SW480 (cell line): ENCODE data around the gene CACNA2D3.
"Not testable (repeated sequence)": the region's sequence is repeated elsewhere in the genome, so short reads cannot be mapped to it uniquely, and the experiment has no call there.

ENCODE experiments used
- DNase-seq: peaks from one replicate; pipeline ENCODE4 v3.0.0-alpha.2; 2016; ENCODE audit warnings: low spot score

Gene CACNA2D3

DNA sequence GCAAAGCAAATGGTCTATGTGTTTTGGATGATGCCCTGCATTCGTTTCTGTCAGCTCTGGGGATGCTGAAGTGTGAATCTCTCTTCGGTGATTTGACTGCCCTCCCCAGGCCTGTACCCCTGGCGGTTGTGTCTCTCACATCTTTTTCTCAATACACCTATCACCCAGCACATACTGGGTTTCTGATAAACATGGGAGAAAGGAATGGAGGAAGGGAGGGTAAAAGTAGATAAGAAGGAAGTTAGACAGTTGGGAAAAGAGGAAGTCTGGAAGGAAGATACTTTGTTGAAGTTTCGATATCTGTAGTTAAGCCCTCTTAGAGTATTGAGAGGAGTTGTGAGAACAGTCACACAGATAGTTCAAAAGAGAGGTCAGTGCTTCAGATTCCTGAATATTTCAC is 841.3 kb downstream of the CACNA2D3 start:
- no peak for DNase-seq

DNA sequence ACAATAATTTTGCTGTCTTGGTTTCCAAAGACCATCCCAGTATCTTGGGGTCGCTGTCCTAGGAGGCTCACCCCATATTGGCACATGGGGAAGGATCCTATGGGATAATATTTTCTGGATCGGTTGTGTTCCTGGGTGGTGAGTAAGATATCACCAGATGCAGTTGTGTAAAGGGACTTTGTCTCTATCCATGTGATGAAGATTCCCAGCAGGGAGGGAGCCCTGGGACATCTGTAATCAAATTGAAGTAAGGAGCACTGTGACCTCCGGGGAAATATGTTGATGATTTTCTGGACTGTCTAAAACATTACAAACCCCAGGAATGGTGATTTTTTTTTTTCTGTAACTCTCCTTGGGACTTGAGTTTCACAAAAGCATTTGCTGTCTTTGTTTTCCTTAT is 841.7 kb downstream of the CACNA2D3 start:
- no peak for DNase-seq

DNA sequence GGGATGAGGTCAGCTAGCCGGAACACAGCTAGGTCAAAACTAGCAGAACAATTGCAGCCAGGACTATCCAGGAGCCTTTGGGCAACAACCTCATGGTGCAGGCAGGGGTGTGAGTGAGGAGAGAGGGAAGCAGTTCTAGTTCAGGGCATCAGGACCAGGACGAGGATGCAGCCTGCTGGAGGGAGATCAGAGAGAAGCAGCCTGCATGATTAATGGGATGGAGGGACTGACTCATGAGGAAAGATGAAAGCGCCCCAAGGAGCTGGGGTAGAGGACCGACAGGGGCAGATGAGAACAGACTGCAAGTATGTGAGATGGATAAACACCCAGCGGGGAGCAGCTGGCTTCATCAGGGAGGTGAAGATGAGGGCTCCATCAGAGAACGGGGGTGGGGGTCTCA is 843.4 kb downstream of the CACNA2D3 start:
- DNase-seq, result no peak

DNA sequence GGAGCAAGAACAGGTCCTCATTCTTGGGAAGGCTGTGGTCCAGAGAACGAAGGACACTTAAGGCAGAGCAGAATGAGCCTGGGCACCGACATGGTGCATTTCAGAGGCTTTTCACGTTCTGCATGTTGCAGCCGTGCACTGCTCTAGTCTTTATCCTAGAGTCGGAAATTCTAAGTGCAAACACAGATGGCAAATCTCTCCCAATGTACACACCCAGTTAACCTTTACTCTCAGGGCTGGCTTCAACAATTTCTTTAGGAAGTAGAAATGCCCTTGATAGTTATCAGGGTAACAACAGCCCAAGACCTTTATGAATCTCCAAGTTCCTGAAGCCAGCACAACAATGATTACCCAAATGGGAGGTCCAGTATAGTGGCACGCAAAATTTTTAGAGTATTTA is 844.6 kb downstream of the CACNA2D3 start:
- no peak for DNase-seq

DNA sequence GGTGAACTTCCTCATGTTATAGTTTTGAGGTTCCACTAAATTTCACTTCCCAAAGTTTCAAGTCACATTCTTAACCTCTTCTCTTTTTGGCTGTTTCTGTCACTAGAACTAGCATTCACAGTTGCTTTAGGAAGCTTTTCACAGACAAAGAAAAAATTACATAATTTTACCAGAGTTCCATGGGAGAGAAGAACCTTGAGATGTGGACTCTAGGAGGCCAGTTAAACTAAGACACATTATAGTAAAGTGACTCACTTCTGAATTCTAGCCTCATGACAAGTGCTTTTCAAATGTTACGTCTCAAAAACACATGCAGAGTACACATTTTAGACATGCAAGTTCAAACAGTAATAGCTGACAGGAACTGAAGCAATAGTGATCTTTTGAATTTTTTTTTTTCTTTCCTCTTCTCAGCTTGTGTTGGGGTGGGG is 845.4 kb downstream of the CACNA2D3 start:
- no peak for DNase-seq

DNA sequence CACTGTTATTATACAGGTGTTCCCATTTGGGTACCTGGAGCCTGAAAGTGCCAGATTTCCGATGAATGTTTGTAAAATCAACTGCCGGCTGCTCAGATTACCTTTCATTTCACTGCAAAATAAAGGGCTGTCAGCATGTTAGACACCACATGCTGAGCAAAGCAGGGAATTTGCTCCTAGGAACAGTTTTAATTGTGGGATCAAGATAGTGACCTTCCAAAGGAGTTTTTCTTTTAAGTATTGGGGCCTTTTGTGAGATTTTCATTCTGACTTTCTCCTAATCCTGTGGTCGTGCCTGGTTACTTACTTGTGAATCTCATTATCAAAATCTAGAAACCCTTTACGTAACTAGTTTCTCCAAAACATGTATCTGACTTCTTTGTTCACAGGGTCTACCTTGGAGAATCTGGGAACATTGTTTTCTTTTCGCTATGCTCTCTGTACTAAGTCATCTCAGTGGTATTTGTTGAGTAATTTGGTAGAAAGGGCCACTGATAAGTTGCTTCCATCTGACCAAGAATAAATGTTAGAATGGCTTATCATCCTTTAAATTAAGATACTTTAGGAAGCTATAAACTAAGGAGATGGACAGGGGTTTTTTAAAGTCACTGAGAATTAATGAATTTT is 846.3 kb downstream of the CACNA2D3 start:
- no peak for DNase-seq

DNA sequence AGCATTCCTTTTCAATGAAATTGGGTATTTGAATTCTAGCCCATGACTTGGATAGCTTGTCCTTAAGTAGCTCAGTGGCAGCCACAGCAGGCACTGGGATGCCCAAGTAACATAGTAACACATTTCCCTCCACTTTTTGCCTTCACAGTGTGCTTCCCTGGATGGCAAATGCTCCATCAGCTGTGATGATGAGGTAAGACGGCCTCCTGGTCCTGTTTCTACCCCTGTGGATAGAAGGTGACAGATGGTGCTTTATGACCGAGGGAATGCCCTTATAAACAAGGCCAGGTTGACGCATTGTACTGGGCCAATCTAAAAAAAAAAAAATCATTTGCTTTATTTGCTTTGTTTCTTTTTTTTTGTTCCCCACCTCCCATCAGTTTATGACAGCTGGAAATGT is 847.3 kb downstream of the CACNA2D3 start:
- DNase-seq, result no peak

DNA sequence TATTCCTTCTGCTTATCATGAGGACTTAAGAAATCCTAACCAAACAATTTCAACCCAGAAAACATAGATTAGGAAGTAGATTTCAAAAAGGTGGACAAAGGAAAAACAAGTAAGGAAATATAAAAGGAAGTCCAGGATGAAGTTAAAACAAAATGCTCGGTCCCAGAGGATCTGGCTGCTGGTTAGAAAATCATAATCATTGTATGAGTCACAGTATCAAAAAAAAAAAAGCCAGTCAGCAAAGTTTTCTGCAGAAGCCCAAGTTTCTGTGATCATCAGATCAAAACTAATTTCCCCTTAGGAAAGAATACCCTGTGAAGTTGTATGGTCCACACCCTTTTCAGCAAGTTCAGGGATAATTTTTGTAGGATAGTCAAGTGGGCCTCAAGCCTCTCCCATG is 848.5 kb downstream of the CACNA2D3 start:
- no peak for DNase-seq

DNA sequence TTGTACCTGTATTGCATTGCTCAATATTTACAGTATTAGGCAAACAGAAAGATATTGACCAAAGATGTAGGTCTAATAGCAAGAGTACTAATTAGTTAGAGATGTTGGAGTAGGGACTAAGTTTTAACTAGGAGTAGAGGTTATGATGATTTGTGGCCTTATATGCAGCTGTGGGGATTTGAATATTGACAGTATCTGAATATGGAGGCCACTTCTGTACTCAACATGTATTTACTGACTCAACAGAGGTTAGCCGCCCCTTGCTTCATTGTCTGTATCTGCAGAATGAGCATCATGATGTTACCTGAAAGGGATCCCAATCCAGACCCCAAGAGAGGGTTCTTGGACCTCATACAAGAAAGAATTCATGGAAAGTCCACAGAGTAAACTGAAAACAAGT is 855.1 kb downstream of the CACNA2D3 start:
- no peak for DNase-seq

DNA sequence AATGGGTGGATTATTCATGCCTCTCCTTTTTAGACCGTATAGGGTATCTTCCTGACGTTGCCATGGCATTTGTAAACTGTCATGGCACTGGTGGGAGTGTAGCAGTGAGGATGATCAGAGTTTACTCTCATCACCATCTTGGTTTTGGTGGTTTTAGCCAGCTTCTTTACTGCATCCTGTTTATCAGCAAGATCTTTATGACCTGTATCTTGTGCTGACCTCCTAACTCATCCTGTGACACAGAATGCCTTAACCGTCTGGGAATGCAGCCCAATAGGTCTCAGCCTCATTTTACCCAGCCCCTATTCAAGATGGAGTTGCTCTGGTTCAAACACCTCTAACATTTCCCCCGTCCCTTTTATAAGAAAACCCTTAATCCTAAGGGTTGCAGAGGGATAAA is 855.6 kb downstream of the CACNA2D3 start:
- DNase-seq, result not testable (repeated sequence)

DNA sequence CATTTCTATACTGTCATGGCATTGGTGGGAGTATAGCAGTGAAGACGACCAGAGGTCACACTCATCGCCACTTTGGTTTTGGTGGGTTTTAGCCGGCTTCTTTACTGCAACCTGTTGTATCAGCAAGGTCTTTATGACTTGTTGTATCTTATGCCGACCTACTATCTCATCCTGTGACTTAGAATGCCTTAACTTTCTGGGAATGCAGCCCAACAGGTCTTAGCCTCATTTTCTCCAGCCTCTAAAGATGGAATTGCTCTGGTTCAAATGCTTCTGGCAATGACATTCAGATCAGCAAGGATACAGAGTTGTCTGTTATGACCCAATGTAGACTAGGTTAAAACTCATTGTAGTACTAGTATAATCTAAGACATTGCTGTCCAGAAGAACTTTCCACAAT is 860.5 kb downstream of the CACNA2D3 start:
- DNase-seq, result no peak

DNA sequence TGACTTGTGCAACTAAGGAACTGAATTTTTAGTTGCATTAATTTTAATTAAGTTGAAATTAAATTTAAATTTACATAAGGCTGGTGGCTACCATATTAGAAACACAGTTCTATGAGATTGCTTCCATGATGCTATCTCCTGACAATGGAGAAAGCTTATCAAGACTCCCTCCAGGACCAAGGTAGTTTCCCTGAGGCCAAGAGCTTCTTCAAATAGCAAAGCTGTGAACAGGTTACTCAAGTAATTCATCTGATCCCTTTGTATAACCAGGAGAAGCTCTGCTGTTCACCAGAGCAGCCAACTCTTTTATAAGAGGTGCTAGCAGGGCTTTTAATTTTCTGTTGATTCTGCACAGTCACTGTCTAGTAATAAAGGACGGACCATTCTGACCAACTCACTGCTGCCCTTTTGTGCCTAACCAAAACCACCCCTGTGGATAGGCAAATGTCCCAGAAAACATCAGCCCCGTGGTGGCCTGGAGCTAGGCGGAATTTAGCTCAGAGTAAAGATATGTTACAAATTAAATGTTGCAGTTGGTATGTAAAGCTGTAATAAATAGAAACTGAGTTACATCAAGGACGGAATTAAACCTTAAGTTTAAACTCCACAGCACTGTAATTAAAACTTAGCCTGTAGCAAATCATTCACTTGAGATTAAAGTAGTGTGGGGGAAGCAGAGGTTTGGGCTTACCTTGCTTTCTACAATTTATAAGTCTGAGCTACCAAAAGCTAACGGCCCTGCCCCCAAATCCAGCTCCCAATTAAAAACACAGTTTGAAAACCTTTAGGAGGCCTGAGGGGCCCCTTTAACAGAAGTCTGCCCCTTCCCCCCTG is 861.1 kb downstream of the CACNA2D3 start:
- no peak for DNase-seq

DNA sequence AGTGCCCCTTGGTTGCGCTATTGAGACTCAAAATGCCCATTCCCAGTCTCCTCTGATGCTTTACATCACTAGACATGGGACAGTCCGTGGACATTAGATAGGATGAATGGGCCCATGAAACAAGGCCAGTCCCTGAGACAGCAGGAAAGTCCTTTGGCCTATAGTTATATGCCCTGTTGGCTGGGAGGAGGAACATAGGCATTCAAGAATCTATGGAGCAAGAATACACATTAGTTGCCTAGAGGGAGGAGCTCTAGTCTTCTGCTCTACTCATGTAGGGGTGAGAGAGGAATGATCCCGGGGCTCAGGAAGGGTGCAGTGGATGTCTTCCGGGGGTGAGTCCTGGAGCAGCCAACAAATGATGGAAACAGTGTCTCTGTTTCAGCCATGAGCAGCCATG is 863.5 kb downstream of the CACNA2D3 start:
- DNase-seq, result no peak

DNA sequence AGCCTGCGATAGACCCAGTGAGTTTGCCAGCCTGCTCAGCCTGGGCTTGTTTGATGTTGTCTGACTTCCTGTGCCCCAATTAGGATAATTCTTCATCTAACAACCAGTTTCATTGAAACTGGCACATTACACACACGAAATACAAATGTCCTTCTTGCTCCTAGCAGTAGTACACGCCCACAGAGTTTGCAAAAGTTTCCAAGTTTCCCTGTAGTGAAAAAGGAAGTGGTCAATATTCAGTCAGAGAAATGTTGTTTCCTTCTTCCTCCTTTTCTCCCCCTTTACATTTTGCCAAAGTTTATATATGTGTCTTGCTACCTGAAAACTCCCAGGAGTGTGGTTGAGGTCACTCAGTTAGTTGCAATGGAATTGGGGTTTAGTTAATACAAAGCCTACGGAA is 863.9 kb downstream of the CACNA2D3 start:
- DNase-seq, result no peak

DNA sequence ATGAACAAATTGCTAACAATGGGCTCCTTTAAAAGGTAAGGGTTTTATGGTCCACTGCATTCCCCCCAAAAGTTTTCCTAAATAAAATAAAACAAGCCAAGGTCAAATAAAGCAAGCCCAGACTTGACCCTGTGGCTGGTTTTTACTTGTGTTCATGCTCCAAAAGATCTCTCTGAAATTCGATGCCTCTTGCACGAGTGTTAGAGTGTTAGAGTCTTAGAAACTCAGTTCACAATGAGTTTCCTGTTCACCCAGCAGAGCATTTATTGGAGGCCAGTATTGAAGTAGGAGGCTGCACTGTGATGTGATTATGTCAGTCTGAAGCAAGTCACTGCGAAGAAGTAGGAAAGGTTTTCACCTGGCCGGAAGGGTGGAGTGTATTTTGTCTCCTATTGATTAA is 865.4 kb downstream of the CACNA2D3 start:
- peak; percentile 17 for DNase-seq

DNA sequence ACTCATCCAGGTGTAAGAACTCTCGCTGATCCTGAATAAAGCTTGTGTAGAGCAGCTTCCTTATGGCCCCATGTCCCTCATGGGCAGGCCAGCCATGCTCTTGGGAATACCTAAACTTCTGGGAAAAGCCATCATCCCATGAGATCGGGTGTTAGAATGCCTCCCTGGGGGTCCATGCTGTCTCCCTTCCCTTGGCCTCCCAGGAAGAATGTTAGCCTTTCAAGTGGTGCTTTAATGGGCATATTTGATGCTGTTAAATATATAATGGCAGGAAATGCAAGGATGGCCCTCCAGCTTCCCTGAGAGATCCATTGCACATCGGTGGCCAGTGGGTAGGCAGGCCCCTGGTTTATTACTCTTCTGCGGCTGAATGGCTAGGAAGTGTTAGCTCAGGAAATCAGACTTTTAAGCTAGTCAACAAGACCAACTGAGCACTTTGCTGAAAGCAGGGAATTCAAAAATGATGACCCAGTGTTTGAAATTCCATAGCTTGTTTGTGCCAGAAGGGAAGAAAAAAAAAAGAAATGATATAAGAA is 866.0 kb downstream of the CACNA2D3 start:
- DNase-seq, result no peak

DNA sequence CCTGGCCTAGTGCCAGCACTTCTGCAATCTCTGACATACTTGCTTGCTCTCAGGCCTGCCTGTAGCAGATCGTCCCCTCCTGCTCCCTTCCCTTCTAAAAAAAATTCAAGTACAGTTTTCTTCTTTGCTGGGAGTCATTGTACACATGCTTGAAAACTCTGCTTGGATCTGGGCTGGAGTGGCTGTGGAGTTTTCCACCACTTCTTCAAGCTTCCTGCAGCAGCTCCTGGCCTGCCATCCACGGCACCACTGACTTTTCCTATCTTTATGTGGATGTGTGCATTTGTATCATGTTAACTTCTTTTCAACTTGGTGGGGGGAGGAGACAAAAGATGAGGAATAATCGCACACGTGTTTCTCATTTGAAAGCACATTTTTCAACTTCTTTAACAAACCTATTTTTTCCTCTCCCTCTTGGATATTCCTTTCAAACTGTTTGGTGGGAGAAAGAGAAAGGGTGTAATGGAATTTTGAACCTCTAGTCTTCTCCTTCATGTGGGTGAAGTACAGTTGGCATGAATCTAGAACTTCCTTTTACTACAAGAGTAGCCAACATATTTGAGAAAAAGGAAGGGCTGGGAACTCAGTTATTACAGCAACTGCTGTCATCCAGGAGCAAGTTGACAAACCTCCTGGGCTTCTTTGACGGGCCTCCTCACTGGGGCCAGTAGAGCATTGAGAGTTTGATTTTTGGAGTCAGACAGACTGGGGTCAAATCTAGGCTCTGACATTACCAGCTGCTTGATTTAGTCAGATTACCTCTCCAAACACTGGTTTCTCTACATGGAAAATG is 866.7 kb downstream of the CACNA2D3 start:
- DNase-seq, result no peak

DNA sequence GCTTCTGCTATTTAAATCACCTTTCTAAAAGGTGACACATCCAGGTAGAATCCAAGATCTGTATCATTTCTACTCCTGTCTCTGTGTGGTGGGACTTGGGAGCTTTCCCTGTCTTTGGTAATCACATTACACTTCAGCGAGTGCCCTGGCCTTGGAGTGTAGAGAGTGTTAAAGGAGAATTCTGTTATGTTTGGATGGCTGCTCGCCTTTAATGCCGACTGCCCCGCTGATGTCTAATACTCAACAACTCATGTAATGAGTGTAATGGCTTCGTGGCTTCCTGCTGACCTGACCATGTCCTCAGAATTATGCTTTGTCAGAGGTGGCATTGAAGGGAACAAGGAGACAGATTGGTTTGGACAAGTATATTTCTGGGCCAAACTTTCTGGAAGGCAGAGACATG is 871.8 kb downstream of the CACNA2D3 start:
- peak; percentile 18 for DNase-seq

DNA sequence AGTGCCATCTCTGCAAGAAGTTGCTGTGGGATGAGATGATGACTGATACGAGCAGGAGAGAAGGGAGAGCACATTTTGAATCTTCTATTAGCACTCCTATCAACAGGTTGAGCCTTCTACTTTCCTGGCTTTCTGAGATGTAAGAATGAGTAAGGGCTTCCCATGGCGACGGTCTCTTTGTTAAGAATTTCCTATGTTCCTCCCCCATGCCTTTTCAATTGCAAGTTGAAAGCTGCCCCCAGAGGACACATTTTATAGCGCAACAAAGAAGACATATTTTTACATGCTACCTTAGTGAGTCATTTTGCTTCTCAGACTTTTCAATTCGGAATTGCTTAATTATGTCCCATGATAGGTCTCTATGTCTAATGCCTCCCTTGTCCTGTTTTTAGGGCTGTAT is 876.8 kb downstream of the CACNA2D3 start:
- peak; percentile 23 for DNase-seq

DNA sequence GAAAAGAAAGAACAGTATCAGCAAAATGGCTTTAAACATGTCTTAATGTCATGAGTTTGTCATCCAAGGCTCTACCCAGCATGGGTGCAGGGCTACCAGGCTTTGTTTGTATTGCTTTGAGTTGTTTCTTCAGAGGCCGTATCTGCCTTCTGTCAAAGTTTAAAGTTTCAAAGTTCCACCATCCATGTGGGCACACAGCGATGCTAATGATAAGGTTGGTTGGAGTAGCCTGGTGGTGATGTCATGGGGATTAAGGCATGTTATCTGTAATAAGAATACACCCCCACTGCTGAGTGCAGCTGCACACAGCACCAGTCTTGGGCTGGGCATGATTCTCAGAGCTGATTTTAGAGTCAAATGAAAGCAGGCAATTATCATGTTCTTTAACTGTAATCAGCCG is 877.5 kb downstream of the CACNA2D3 start:
- no peak for DNase-seq

DNA sequence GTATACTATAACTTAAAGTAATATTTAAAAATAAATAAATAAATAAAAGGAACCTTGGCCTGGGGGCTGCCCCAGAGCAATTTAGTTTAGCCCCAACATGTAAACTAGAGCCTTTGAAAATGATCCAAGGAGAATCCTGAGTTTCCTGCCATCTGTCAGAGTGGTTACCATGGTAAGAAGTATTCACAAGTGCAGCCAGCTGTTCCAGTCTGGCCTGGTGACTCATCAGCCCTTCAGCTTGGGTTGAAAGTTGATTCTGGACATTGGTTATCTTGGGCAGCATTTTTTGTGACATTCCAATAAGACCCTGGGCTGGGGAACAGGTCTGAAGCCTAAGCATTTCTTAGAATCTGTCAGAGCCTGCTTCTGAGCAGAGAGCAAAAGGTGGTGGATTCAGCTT is 878.2 kb downstream of the CACNA2D3 start:
- peak; percentile 27 for DNase-seq

DNA sequence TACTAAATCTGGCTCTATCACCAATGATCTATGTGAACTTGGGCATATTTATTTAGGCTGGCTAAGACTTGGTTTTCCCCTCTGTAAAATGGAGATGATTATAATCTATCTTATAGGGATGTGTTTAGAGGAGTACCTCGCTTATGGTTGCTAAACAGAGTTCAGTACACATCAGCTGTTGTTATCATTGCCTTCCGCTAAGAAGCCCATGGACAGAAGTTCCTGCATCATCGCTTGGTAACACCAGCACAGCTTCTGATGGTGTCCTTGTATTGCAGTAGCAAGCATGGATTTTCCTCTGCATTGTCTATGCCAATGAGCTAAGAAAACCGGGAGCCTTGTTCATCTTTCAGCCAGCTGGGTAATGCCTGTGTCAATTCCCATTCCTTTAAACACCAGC is 878.6 kb downstream of the CACNA2D3 start:
- DNase-seq, result no peak
